Activated CD4-positive, alpha-beta T cell treated with anti-CD3 and anti-CD28 coated beads, Interleukin-2, amount 50 U/mL, for 1 hour (primary cell): ENCODE measurements around the gene TUBB4A.

ENCODE experiments used
- DNase-seq: peaks from one replicate; pipeline ENCODE4 v3.0.0-alpha.2; 2020

The TUBB4A gene

GRCh38 chr19:6491802-6492592 is 10.1 kb downstream of the TUBB4A start:
- no peak for DNase-seq

GRCh38 chr19:6490134-6490533 is 12.0 kb downstream of the TUBB4A start:
- DNase-seq, result no peak

GRCh38 chr19:6489278-6490061 is 12.6 kb downstream of the TUBB4A start:
- no peak for DNase-seq

GRCh38 chr19:6484831-6485230 is 17.3 kb downstream of the TUBB4A start:
- DNase-seq, result no peak

GRCh38 chr19:6484230-6484629 is 17.9 kb downstream of the TUBB4A start:
- DNase-seq, result no peak

- no peak for DNase-seq
Measured at GRCh38 chr19:6483235-6483634, 18.9 kb downstream of the TUBB4A start.

- no peak for DNase-seq
Measured at GRCh38 chr19:6482343-6482686, 19.8 kb downstream of the TUBB4A start.

- peak; percentile 56 for DNase-seq
Measured at GRCh38 chr19:6481541-6482342, 20.4 kb downstream of the TUBB4A start, which contains the start of gene DENND1C. Gene DENND1C (minus strand): TSS chr19:6481787. CDS start chr19:6481695, 92 bp downstream.

- DNase-seq, result no peak
Measured at GRCh38 chr19:6480848-6481415, 21.2 kb downstream of the TUBB4A start.

GRCh38 chr19:6479836-6480398 is 22.2 kb downstream of the TUBB4A start:
- DNase-seq, result no peak

- DNase-seq, result no peak
Measured at GRCh38 chr19:6478815-6479214, 23.3 kb downstream of the TUBB4A start.

GRCh38 chr19:6476896-6477431 is 25.1 kb downstream of the TUBB4A start:
- no peak for DNase-seq

GRCh38 chr19:6476155-6476895 is 25.8 kb downstream of the TUBB4A start:
- DNase-seq, result peak; percentile 66

- DNase-seq, result no peak
Measured at GRCh38 chr19:6475321-6476108, 26.6 kb downstream of the TUBB4A start.

GRCh38 chr19:6473647-6474046 is 28.5 kb downstream of the TUBB4A start:
- DNase-seq, result no peak

GRCh38 chr19:6472713-6473112 is 29.4 kb downstream of the TUBB4A start:
- no peak for DNase-seq

- no peak for DNase-seq
Measured at GRCh38 chr19:6471076-6471475, 31.0 kb downstream of the TUBB4A start.

- DNase-seq, result no peak
Measured at GRCh38 chr19:6470173-6470572, 31.9 kb downstream of the TUBB4A start.

GRCh38 chr19:6467384-6467783 is 34.7 kb downstream of the TUBB4A start:
- DNase-seq, result no peak

GRCh38 chr19:6466526-6467248 is 35.4 kb downstream of the TUBB4A start:
- DNase-seq, result no peak
